B cell (primary cell): ENCODE data around the gene SFTPB. TPM values are rescaled to one million over a fixed set of nuclear protein-coding genes. Genes with fewer than 3 reads are reported as not detected.

ENCODE experiments used
- ATAC-seq: fragments of 200-7000 bp; cut with Tn5 transposase; one replicate; pipeline ENCODE4 v1.10.0; 2021; ENCODE audit warnings: low read depth, mild to moderate bottlenecking, moderate number of reproducible peaks, moderate library complexity
- CTCF ChIA-PET: fragments of 350-600 bp; sonication (Branson Sonifier 250); formaldehyde crosslinking; loops from one replicate; lab custom pipeline; 2021; ENCODE audit warnings: antibody characterized with exemption, inconsistent platforms; lab: Charles Lee
- POLR2A ChIA-PET: fragments of 350-600 bp; sonication (Branson Sonifier 250); formaldehyde crosslinking; loops from one replicate; lab custom pipeline; 2021; ENCODE audit warnings: antibody characterized with exemption; lab: Charles Lee
- DNase-seq: peaks from one replicate; pipeline ENCODE4 v3.0.0; 2013
- H2AFZ ChIP-seq: 2 replicates; pipeline ENCODE4 v1.6.1; 2012; ENCODE audit warnings: mild to moderate bottlenecking, low read depth, low read length; ENCODE audit not compliant: insufficient read depth, poor library complexity, severe bottlenecking
- H3K27ac ChIP-seq, 2 donors: 1 replicate in 1 of 2; 2 replicates in 1 of 2; pipeline ENCODE4 v1.5.1; 2012 to 2013; ENCODE audit warnings: low read length in 2 of 2, mild to moderate bottlenecking in 2 of 2, moderate library complexity in 1 of 2
- H3K27me3 ChIP-seq, 4 experiments: fragments of 200-600 bp in 1 of 4; sonication (generic) in 1 of 4; replicated peaks in 1 of 4; 1 replicate in 2 of 4; 2 replicates in 2 of 4; pipeline versions ENCODE4 v1.6.1 to v1.7.0; 2013 to 2016; ENCODE audit warnings: low read length in 3 of 4, mild to moderate bottlenecking in 2 of 4, mixed read lengths in 1 of 4, moderate library complexity in 1 of 4; ENCODE audit not compliant: insufficient read depth in 4 of 4, control insufficient read depth in 3 of 4; ENCODE audit errors: control extremely low read depth in 1 of 4
- H3K36me3 ChIP-seq, 2 experiments: replicated peaks in 1 of 2; 1 replicate in 1 of 2; 2 replicates in 1 of 2; pipeline versions ENCODE4 v1.6.1 to v1.7.1; 2013; ENCODE audit warnings: low read length in 1 of 2; ENCODE audit not compliant: insufficient read depth in 2 of 2, control insufficient read depth in 1 of 2; ENCODE audit errors: control extremely low read depth in 1 of 2, extremely low read depth in 1 of 2
- H3K4me1 ChIP-seq, 2 donors: fragments of 200-600 bp in 1 of 2; sonication (generic) in 1 of 2; 1 replicate in 1 of 2; 2 replicates in 1 of 2; pipeline versions ENCODE4 v1.5.1 to v1.6.1; 2013 to 2017; ENCODE audit warnings: low read length in 2 of 2; ENCODE audit not compliant: control insufficient read depth in 2 of 2, insufficient read depth in 2 of 2
- H3K4me2 ChIP-seq: replicated peaks from 2 replicates; pipeline ENCODE3; 2012; ENCODE audit warnings: mild to moderate bottlenecking, low read depth, low read length; ENCODE audit not compliant: poor library complexity, severe bottlenecking
- H3K4me3 ChIP-seq, 5 experiments: fragments of 200-600 bp in 1 of 5; sonication (generic) in 1 of 5; 1 replicate in 3 of 5; 2 replicates in 2 of 5; pipeline versions ENCODE4 v1.5.1 to v1.7.0; 2011 to 2016; ENCODE audit warnings: low read length in 4 of 5, mild to moderate bottlenecking in 4 of 5, low read depth in 2 of 5, control low read depth in 1 of 5, moderate library complexity in 1 of 5; ENCODE audit not compliant: insufficient read depth in 1 of 5; ENCODE audit errors: control extremely low read depth in 1 of 5, extremely low read depth in 1 of 5
- H3K79me2 ChIP-seq: fragments of 200-600 bp; sonication (generic); one replicate; pipeline ENCODE4 v1.6.0; 2016; ENCODE audit warnings: low read length; ENCODE audit not compliant: control insufficient read depth, insufficient read depth
- H3K9ac ChIP-seq: fragments of 200-600 bp; sonication (generic); 2 replicates; pipeline ENCODE4 v1.6.1; 2017; ENCODE audit warnings: mild to moderate bottlenecking, low read length, moderate library complexity
- H3K9me3 ChIP-seq, 3 donors: one replicate each; pipeline versions ENCODE4 v1.6.1 to v1.7.1; 2013; ENCODE audit warnings: low read length in 2 of 3; ENCODE audit not compliant: control insufficient read depth in 2 of 3, insufficient read depth in 1 of 3; ENCODE audit errors: control extremely low read depth in 1 of 3
- H4K20me1 ChIP-seq: 2 replicates; pipeline ENCODE4 v1.6.0; 2012; ENCODE audit warnings: mild to moderate bottlenecking, low read length; ENCODE audit not compliant: insufficient read depth, control insufficient read depth, poor library complexity, severe bottlenecking
- H3K27ac Mint-ChIP-seq: one replicate; pipeline ENCODE4 v1.8.0; 2021; ENCODE audit warnings: mixed read lengths
- H3K27me3 Mint-ChIP-seq: one replicate; pipeline ENCODE4 v1.8.0; 2021; ENCODE audit warnings: mixed read lengths
- H3K4me1 Mint-ChIP-seq: one replicate; pipeline ENCODE4 v1.8.0; 2021; ENCODE audit warnings: mixed read lengths
- H3K4me3 Mint-ChIP-seq: one replicate; pipeline ENCODE4 v1.8.0; 2021; ENCODE audit warnings: mixed read lengths
- H3K9me3 Mint-ChIP-seq: one replicate; pipeline ENCODE4 v1.8.0; 2022; ENCODE audit warnings: mixed read lengths; ENCODE audit not compliant: insufficient read depth
- CTCF ChIP-seq: fragments of 200-600 bp; IDR thresholded peaks from one replicate; pipeline ENCODE4 v1.8.0; 2022; ENCODE audit warnings: antibody characterized with exemption, mild to moderate bottlenecking
- EZH2 ChIP-seq: IDR thresholded peaks from 2 replicates; pipeline ENCODE4 v1.6.1; 2012; ENCODE audit warnings: borderline replicate concordance, low read depth, mild to moderate bottlenecking, moderate library complexity, low read length; ENCODE audit not compliant: insufficient read depth, poor library complexity, severe bottlenecking
- WGBS: methylation state at CpG from one replicate; pipeline ENCODE4 v1.1.5; 2013; ENCODE audit warnings: missing lambda C conversion rate; ENCODE audit not compliant: insufficient coverage; 5-methylcytosine and 5-hydroxymethylcytosine counted together
- intact Hi-C: fragments of 100-400 bp; cut with micrococcal nuclease; formaldehyde crosslinking; loops from one replicate; pipeline ENCODE4 v1.10.0; 2022
- polyA plus RNA-seq: library from polyadenylated mRNA; depleted of rRNA; stranded (reverse); fragments of >200 nt; gene quantifications from 2 replicates; pipeline ENCODE4 v1.2.3, GENCODE V29; 2012
- total RNA-seq, 2 donors: library from RNA; stranded (reverse); fragments of 120-200 nt in 1 of 2; gene quantifications; 1 replicate in 1 of 2; 2 replicates in 1 of 2; pipeline versions ENCODE4 v1.2.3 to v1.2.4, GENCODE V29; 2013 to 2022

SFTPB gene
- total and polyA plus RNA-seq, 2 donors (not counting 1 experiment from before 2014, with no cell fraction given), result not detected

- no peak overlapping the region for H3K4me2 ChIP-seq
- no peaks in the 10 kb centered on the region for H3K79me2 ChIP-seq
- H3K9me3 ChIP-seq, result no peaks in the 10 kb centered on the region
- H3K4me3 ChIP-seq, result no peak overlapping the region
- no peak for DNase-seq
- WGBS, result 48% methylated on average over 2 of the region's 3 CpGs
- Mint-ChIP-seq H3K9me3 (no peaks in the 10 kb centered on the region), H3K27ac (no peak overlapping the region), H3K4me1 (peaks cover 4% of the 10 kb centered on the region), H3K27me3 (no peaks in the 10 kb centered on the region), H3K4me3 (no peak overlapping the region)
- H4K20me1 ChIP-seq, result peaks cover under 1% of the 10 kb centered on the region
- no peak for ATAC-seq
- H3K4me1 ChIP-seq, result peaks cover under 1 to 5% of the 10 kb centered on the region in 2 donors
- TF ChIP-seq EZH2 (no peak), CTCF (no peak)
- no peak overlapping the region for H2AFZ ChIP-seq
- no peak overlapping the region for H3K27ac ChIP-seq
- ChIA-PET CTCF (no interaction called here), POLR2A (no interaction called here)
- H3K27me3 ChIP-seq, result no peaks in the 10 kb centered on the region
- intact Hi-C loops, result no loop called here
- no peak overlapping the region for H3K9ac ChIP-seq
- peaks cover 5 to 51% of the 10 kb centered on the region in 2 experiments for H3K36me3 ChIP-seq
Measured at GRCh38 chr2:85653996-85654395, 14.0 kb downstream of the SFTPB start.

- H3K4me3 ChIP-seq, result no peak overlapping the region
- H3K27me3 Mint-ChIP-seq, result no peaks in the 10 kb centered on the region
- no peak overlapping the region for H3K4me2 ChIP-seq
- DNase-seq (no peak), ATAC-seq (no peak)
- H3K36me3 ChIP-seq, result peaks cover 5 to 66% of the 10 kb centered on the region in 2 experiments
- WGBS, result 100% methylated on average over 1 of the region's 2 CpGs
- H3K9me3 ChIP-seq, result no peaks in the 10 kb centered on the region
- H3K9me3 Mint-ChIP-seq, result no peaks in the 10 kb centered on the region
- H4K20me1 ChIP-seq, result peaks cover 20% of the 10 kb centered on the region
- CTCF ChIA-PET, result interaction anchor here (0.7 to 1.2 kb wide), 4 partner anchors 15 to 354 kb away, joined by 3 to 5 read pairs (median 3); no protein-coding TSS in a partner anchor
- POLR2A ChIA-PET, result interaction anchor here (0.6 to 0.7 kb wide), 3 partner anchors 47 to 336 kb away, joined by 7 to 11 read pairs (median 8); no protein-coding TSS in a partner anchor
- H3K27ac ChIP-seq, result no peak overlapping the region
- H2AFZ ChIP-seq, result no peak overlapping the region
- TF ChIP-seq EZH2, result no peak
- TF ChIP-seq CTCF, result no peak
- peaks cover 18 to 24% of the 10 kb centered on the region in 2 donors for H3K4me1 ChIP-seq
- no peak overlapping the region for H3K4me3 Mint-ChIP-seq
- peaks cover 21% of the 10 kb centered on the region for H3K4me1 Mint-ChIP-seq
- H3K79me2 ChIP-seq, result no peaks in the 10 kb centered on the region
- intact Hi-C loops, result no loop called here
- H3K27me3 ChIP-seq, result no peaks in the 10 kb centered on the region
- H3K9ac ChIP-seq, result no peak overlapping the region
- no peak overlapping the region for H3K27ac Mint-ChIP-seq
Measured at GRCh38 chr2:85652056-85652455, 15.9 kb downstream of the SFTPB start.
